Measurements from ENCODE around the gene ZNF580.

DNA sequence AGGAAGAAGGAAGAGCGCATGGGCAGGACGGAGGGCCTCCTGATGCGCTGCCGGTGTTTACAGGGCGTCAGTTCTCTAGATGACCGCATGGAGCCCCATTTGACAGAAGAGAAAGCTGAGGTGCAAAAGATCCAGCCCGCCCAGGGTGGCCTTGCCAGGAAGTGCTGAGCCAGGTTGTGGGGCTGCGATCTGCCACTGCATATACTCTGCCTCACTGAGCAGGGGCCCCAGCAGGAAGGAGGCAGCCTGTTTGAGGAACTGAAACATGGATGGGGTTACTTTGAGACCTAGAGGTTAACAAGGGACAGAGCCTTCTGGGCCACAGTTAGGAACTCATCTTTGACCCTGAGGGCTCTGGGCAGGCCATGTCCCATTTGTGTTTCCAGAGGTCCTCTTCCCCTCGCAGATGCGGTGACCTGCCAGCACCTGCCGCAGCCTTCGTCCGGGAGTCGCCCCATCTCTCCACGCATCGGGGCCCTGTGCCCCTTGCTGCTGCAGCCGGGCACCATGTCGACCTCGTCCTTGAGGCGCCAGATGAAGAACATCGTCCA lies 37.4 kb downstream of the ZNF580 start:
- TF ChIP-seq, protein P1, sequence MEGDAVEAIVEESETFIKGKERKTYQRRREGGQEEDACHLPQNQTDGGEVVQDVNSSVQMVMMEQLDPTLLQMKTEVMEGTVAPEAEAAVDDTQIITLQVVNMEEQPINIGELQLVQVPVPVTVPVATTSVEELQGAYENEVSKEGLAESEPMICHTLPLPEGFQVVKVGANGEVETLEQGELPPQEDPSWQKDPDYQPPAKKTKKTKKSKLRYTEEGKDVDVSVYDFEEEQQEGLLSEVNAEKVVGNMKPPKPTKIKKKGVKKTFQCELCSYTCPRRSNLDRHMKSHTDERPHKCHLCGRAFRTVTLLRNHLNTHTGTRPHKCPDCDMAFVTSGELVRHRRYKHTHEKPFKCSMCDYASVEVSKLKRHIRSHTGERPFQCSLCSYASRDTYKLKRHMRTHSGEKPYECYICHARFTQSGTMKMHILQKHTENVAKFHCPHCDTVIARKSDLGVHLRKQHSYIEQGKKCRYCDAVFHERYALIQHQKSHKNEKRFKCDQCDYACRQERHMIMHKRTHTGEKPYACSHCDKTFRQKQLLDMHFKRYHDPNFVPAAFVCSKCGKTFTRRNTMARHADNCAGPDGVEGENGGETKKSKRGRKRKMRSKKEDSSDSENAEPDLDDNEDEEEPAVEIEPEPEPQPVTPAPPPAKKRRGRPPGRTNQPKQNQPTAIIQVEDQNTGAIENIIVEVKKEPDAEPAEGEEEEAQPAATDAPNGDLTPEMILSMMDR (IDR thresholded peaks at IDR 0.05): no peak
- TF ChIP-seq POLR2A (IDR thresholded peaks at IDR 0.05) (no peak), POLR2AphosphoS5 (IDR thresholded peaks at IDR 0.05) (no peak)

All from prostate gland (tissue), 2 donors.